GM21619 (cell line): ENCODE measurements around the gene ANKRD55.
A peak's percentile ranks its signal among the peaks of the same experiment; 100 is the strongest.
"Not testable (repeated sequence)": the region's sequence is repeated elsewhere in the genome, so short reads cannot be mapped to it uniquely, and the experiment has no call there.

Experiments
- ATAC-seq: cut with Tn5 transposase; IDR thresholded peaks from one replicate; pipeline ENCODE4 v1.9.1; 2021; ENCODE audit not compliant: unreplicated experiment

The ANKRD55 gene

DNA sequence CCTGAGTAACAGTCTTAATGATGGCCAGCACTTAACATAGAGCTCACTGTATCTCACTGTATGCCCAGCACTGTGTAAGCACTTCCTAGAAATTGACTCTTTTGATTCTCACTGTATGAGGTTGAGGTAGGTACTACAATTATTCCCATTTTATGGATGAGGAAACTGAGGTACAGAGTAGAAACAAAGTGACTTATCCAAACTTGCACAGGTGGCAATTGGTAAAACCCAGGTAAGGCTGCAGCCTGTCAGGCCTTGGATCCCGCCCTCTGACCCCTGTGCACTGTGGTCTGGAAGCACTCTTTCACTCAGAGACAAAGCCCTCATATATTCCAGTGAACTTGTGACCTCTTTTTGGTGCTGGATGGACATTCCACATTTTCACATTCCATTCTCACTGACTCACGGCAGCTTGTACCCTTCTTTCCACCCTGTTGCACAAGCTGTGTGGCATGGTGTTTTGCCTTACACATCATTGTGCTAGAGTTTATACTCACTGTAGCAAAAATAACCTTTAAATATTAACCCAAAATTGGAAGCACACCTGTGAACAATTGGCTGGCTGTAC lies 21.7 kb downstream of the ANKRD55 start:
- ATAC-seq = no peak

GRCh38 chr5:56208681-56209080 lies 24.4 kb downstream of the ANKRD55 start:
- ATAC-seq = no peak

- ATAC-seq = no peak
These were observed 25.6 kb downstream of the ANKRD55 start for GRCh38 chr5:56207537-56207936.

- ATAC-seq = no peak
These were observed 26.8 kb downstream of the ANKRD55 start for GRCh38 chr5:56206126-56206910.

GRCh38 chr5:56203936-56204335 lies 29.2 kb downstream of the ANKRD55 start:
- not testable (repeated sequence) for ATAC-seq

GRCh38 chr5:56202483-56202882 lies 30.6 kb downstream of the ANKRD55 start:
- ATAC-seq = no peak

GRCh38 chr5:56201762-56202261 lies 31.3 kb downstream of the ANKRD55 start:
- not testable (repeated sequence) for ATAC-seq

DNA sequence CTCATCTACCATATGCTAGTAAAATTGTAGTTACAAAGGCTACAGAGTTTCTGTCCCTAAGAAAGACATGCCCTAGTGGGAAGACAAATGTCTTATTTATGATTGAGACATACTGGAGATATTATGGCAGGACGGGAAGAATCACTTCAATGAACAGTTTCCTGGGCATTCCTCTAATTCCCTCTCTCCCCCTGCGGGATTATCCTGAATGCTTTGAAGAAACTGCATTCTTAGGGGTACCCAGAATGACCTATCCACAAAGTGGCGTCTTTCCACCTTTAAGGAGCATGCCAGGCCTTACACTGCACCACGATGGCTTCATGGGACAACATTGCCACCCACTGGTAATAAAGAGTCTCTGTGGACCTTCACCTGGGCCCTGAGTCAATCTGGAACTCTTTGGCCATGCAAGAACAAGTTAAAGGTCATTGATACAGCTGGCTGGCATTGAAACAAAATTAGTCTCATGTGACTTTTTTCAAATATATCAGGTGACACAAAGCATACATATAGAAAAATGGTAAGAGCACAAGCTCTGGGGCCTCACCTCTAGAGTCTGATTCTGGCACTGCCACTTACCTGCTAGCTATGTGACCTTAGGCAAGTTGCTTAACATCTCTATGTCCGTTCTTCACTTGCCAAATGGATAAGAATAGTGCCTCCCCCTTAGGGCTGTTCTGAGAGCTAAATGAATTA lies 32.0 kb downstream of the ANKRD55 start:
- peak; percentile 98 for ATAC-seq

- no peak for ATAC-seq
These were observed 38.1 kb downstream of the ANKRD55 start for GRCh38 chr5:56195016-56195415.

- no peak for ATAC-seq
These were observed 40.9 kb downstream of the ANKRD55 start for GRCh38 chr5:56192246-56192645.

DNA sequence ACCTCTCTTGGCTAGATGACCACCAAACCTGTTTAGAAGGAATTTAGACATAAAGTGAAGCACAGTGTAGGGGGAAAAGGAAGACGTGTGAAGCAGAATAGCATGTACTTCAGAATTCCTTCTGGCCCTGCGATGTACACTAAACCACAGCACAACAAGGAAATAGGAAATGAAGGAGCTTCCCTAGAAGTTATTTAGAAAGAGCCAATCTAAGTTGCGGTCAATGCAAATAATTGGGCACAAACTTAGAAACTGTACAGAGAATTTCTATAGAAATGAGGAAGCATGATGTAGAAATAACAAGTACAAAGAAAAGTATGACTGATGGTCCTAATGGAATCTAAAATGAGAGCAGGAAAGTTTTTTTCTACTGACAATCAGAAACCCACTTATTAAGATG lies 41.5 kb downstream of the ANKRD55 start:
- no peak for ATAC-seq

DNA sequence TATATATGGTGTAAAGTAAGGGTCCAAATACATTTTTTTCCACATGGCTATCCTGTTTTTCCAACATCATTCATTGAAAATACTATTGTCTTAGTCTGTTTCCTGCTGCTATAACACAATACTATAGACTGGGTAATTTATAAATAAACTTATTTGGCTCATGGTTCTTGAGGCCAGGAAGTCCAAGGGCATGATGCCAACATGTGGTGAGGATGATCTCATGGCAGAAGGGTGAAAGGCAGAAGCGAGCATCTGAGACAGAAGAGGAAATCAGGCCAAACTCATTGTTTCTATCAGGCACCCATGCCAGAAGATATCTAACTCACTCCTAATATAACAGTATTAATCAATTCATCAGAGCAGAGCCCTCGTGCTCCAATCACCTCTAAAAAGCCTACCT lies 42.6 kb downstream of the ANKRD55 start:
- ATAC-seq = no peak

DNA sequence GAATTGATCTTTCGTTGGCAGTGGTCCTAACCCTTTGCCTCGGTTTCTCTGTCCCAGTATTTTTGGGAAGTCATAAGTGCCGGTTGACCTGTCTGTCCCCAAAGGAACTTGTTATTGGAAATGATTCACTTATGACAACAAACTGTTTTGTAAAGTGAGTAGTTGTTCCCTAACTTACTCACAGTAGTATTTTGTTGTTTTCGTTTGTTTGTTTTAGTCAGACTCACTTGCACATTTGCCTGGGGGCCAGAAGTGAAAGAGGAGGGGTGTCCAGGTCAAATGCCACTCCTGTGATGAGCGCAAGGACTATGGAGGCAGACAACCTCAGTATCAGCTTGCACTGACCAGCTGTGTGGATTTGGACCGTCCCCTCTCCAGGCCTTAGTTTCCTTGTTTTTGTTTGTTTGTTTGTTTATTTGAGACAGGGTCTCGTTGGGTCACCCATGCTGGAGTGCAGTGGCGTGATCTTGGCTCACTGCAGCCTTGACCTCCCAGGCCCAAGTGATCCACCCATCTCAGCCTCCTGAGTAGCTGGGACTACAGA lies 47.3 kb downstream of the ANKRD55 start:
- no peak for ATAC-seq

DNA sequence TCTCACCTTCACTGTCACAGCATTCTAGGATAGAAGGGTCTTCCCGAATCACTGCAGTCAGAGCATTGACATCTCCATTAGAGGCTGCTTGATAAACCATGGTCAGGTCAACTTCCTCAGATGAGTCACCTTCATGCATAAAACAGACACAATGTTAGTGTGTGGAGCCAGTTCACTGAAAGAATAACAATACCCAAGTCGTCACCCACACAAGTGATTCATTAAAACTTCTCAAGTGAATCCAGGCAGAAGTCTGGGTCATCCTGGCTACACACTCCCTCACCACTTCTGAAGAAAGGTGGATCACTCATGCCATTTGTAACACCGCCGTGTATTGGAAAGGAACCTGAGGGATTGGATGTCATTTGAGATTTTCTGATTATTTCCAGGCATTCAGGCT lies 49.6 kb downstream of the ANKRD55 start:
- ATAC-seq = no peak

DNA sequence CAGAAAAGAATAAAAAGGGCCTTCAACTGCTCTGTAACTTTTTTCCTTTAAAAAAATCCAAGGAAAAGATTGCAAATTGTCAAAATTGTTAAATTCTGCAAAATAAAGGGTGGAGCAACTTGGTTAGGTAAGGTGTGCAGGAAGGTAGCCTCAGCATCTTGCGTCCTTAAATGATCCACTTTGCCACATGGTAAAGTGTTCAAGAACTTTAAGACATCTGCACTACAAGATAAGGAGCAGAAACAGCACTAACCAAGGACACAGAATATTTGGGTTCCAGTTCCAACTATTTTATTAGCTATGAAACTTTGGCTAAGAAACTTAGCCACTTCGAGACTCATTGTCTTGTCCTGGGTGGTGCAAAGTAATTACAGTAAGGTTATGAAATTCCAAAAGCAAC lies 53.7 kb downstream of the ANKRD55 start:
- ATAC-seq = no peak

DNA sequence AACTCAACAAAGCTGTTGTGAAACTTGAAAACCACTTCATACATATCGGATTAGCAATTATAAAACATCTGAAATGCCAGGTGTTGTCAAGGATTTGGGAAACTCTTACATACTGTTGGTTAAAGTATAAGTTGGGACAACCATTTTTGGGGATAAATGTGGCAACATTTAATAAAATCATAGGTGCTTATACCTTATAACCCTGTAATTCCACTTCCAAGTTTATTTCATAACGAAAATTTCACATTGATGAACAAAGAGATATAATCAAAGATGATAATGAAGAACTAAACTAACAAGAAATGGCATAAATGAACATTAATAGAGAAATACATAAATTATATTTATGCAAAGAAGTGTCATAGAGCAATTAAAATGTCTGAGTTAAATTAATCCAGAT lies 54.3 kb downstream of the ANKRD55 start:
- ATAC-seq = no peak

- ATAC-seq = no peak
These were observed 56.1 kb downstream of the ANKRD55 start for GRCh38 chr5:56176871-56177533.

DNA sequence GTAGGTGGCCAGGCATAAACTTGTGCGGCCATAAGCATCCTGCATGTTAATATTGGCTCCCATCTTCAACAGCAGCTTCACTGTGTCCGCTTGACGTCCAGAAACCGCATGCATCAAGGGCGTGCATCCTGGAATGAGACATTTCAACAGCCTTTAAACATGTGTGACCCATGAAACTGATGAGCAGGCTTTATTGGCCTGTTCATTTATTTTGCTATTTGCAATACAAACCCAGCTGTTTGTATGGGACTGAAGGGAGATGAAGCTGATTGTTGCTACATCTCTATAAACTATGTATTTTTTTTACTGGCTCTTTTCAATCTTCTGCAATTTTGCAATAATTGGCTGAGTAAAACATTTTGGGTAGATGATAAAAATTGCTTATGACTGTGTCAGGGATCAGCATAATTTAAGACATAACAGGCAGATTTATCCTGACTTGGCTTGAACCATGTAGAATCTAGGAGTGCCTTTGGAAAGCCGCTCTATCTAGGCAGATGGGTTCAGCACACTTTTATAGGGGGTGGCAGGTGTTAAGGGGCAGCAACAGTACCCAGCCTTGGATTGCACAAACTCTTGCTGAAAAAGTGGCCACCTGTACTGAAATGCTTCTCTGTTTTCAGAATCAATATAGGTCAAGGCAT lies 56.9 kb downstream of the ANKRD55 start:
- no peak for ATAC-seq

DNA sequence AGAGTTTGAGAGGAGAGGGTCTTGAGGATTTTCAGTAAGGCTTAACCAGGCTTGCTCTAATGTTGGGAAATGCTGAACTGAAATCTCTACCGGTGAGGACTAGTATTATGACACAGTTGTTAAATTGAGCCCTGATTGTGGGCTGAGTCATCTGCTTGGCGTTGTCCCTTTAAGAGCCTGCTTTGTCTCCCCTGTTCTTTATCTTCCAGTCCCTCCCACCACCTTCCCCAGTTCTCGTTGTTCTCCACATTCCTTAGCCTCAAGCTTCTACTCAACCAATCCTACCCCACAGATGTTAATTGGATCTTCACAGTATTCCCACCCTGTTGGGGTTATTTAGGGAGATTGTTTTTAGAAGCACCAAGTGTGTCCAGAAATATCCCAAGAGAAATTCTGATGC lies 57.6 kb downstream of the ANKRD55 start:
- no peak for ATAC-seq

- no peak for ATAC-seq
These were observed 58.1 kb downstream of the ANKRD55 start for GRCh38 chr5:56175021-56175420.

DNA sequence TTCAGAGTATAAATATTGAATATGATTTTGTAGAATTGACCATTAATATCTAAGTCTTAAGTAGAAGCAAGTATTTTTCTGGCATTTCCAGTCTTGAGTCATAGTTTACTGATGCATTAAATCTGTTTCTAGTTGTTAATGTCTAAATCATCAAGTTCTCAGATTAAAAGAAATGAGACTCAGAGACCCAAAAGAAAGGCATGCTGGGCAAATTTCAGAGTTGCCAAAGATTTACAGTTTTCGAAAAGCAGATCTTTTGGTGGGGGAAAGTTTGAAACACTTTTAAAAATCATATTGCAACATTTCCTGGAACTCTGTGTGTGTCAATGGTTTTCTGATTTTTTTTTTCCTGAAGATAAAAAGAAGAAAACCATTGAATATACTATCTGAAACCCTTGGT lies 60.9 kb downstream of the ANKRD55 start:
- ATAC-seq = no peak
